Activated T-cell treated with anti-CD3 and anti-CD28 coated beads, Interleukin-2, amount 50 U/mL, for 72 hours (primary cell): ENCODE data around the gene UBASH3A. TPM values are rescaled to one million over a fixed set of nuclear protein-coding genes. Genes with fewer than 3 reads are reported as not detected.

Experiments used
- ATAC-seq, 2 donors: fragments of 150-1000 bp; cut with Tn5 transposase; replicated peaks in 1 of 2; 2 replicates each; pipeline ENCODE4 v1.10.0; 2021; ENCODE audit warnings: moderate library complexity in 2 of 2, mild to moderate bottlenecking in 1 of 2
- DNase-seq, 2 donors: peaks; one replicate each; pipeline ENCODE4 v3.0.0; 2021 to 2022; ENCODE audit warnings: mixed read lengths in 1 of 2
- H3K27ac Mint-ChIP-seq: one replicate; pipeline ENCODE4 v1.8.0; 2022; ENCODE audit warnings: mild to moderate bottlenecking, moderate library complexity, mixed read lengths
- H3K27me3 Mint-ChIP-seq: one replicate; pipeline ENCODE4 v1.8.0; 2022; ENCODE audit warnings: low read depth, mixed read lengths
- H3K36me3 Mint-ChIP-seq, 2 donors: one replicate each; pipeline ENCODE4 v1.8.0; 2022; ENCODE audit warnings: mixed read lengths in 2 of 2, mild to moderate bottlenecking in 1 of 2; ENCODE audit not compliant: insufficient read depth in 2 of 2
- H3K4me1 Mint-ChIP-seq: one replicate; pipeline ENCODE4 v1.8.0; 2022; ENCODE audit warnings: low read depth, mixed read lengths
- H3K4me3 Mint-ChIP-seq, 2 donors: one replicate each; pipeline ENCODE4 v1.8.0; 2022; ENCODE audit warnings: mild to moderate bottlenecking in 2 of 2, mixed read lengths in 2 of 2, moderate library complexity in 2 of 2
- H3K9me3 Mint-ChIP-seq, 2 donors: one replicate each; pipeline ENCODE4 v1.8.0; 2022; ENCODE audit warnings: mixed read lengths in 2 of 2
- total RNA-seq, 2 donors: library from RNA; stranded (reverse); gene quantifications; one replicate each; pipeline ENCODE4 v1.2.3, GENCODE V29; 2022

Gene UBASH3A
- total RNA-seq, 2 donors from 2014 or later = 54.5 to 57.4 TPM

GRCh38 chr21:42476388-42477331, 73.0 kb downstream of the UBASH3A start:
- Mint-ChIP-seq H3K27me3 (no peaks in the 10 kb centered on the region), H3K4me1 (peaks cover 7% of the 10 kb centered on the region), H3K9me3 (no peaks in the 10 kb centered on the region), H3K27ac (no peak overlapping the region), H3K4me3 (no peak overlapping the region), H3K36me3 (no peaks in the 10 kb centered on the region)
- DNase-seq (no peak), ATAC-seq (no peak)

GRCh38 chr21:42478504-42478903, 74.8 kb downstream of the UBASH3A start:
- Mint-ChIP-seq H3K4me1 (peaks cover 7% of the 10 kb centered on the region), H3K27me3 (no peaks in the 10 kb centered on the region), H3K9me3 (no peaks in the 10 kb centered on the region), H3K27ac (no peak overlapping the region), H3K4me3 (no peak overlapping the region), H3K36me3 (no peaks in the 10 kb centered on the region)
- ATAC-seq = no peak
- DNase-seq = no peak

- ATAC-seq (no peak), DNase-seq (no peak)
- H3K27ac Mint-ChIP-seq = no peak overlapping the region
- no peaks in the 10 kb centered on the region for H3K36me3 Mint-ChIP-seq
- no peaks in the 10 kb centered on the region for H3K27me3 Mint-ChIP-seq
- H3K4me3 Mint-ChIP-seq = no peak overlapping the region
- no peaks in the 10 kb centered on the region for H3K9me3 Mint-ChIP-seq
- H3K4me1 Mint-ChIP-seq = peaks cover under 1% of the 10 kb centered on the region
Measured at GRCh38 chr21:42479582-42479981, 75.9 kb downstream of the UBASH3A start.

GRCh38 chr21:42480736-42481135, 77.0 kb downstream of the UBASH3A start:
- H3K9me3 Mint-ChIP-seq = no peaks in the 10 kb centered on the region
- no peak for DNase-seq
- H3K4me3 Mint-ChIP-seq = no peak overlapping the region
- ATAC-seq = no peak
- no peak overlapping the region for H3K27ac Mint-ChIP-seq
- H3K27me3 Mint-ChIP-seq = peaks cover 2% of the 10 kb centered on the region
- no peaks in the 10 kb centered on the region for H3K4me1 Mint-ChIP-seq
- H3K36me3 Mint-ChIP-seq = no peaks in the 10 kb centered on the region

- Mint-ChIP-seq H3K27ac (no peak overlapping the region), H3K36me3 (no peaks in the 10 kb centered on the region), H3K27me3 (peaks cover 6% of the 10 kb centered on the region), H3K4me1 (no peaks in the 10 kb centered on the region), H3K9me3 (no peaks in the 10 kb centered on the region), H3K4me3 (no peak overlapping the region)
- ATAC-seq (no peak), DNase-seq (no peak)
Measured at GRCh38 chr21:42481169-42481568, 77.5 kb downstream of the UBASH3A start.

GRCh38 chr21:42484966-42485365, 81.3 kb downstream of the UBASH3A start:
- Mint-ChIP-seq H3K36me3 (peaks cover 3 to 4% of the 10 kb centered on the region in 2 donors), H3K4me1 (no peaks in the 10 kb centered on the region), H3K27ac (no peak overlapping the region), H3K9me3 (peaks cover 4% of the 10 kb centered on the region in 2 donors), H3K4me3 (no peak overlapping the region), H3K27me3 (peaks cover 11% of the 10 kb centered on the region)
- no peak for ATAC-seq
- DNase-seq = no peak

GRCh38 chr21:42486072-42486471, 82.4 kb downstream of the UBASH3A start:
- Mint-ChIP-seq H3K27me3 (peaks cover 11% of the 10 kb centered on the region), H3K4me3 (no peak overlapping the region), H3K27ac (no peak overlapping the region), H3K36me3 (peaks cover 3 to 4% of the 10 kb centered on the region in 2 donors), H3K4me1 (no peaks in the 10 kb centered on the region), H3K9me3 (peaks cover 4% of the 10 kb centered on the region in 2 donors)
- no peak for ATAC-seq
- no peak for DNase-seq

- H3K27ac Mint-ChIP-seq = no peak overlapping the region
- no peak for ATAC-seq
- no peak for DNase-seq
- no peaks in the 10 kb centered on the region for H3K4me1 Mint-ChIP-seq
- peaks cover 4% of the 10 kb centered on the region in 2 donors for H3K9me3 Mint-ChIP-seq
- H3K36me3 Mint-ChIP-seq = peaks cover 3 to 4% of the 10 kb centered on the region in 2 donors
- peaks cover 11% of the 10 kb centered on the region for H3K27me3 Mint-ChIP-seq
- H3K4me3 Mint-ChIP-seq = no peak overlapping the region
Measured at GRCh38 chr21:42486531-42486930, 82.8 kb downstream of the UBASH3A start.

- Mint-ChIP-seq H3K4me3 (no peak overlapping the region), H3K27me3 (peaks cover 11% of the 10 kb centered on the region), H3K9me3 (peaks cover 4% of the 10 kb centered on the region in 2 donors), H3K27ac (no peak overlapping the region), H3K4me1 (no peaks in the 10 kb centered on the region), H3K36me3 (peaks cover 3 to 4% of the 10 kb centered on the region in 2 donors)
- no peak for DNase-seq
- no peak for ATAC-seq
Measured at GRCh38 chr21:42489006-42489563, 85.4 kb downstream of the UBASH3A start.

GRCh38 chr21:42489991-42490390, 86.3 kb downstream of the UBASH3A start:
- Mint-ChIP-seq H3K27ac (no peak overlapping the region), H3K27me3 (peaks cover 11% of the 10 kb centered on the region), H3K36me3 (peaks cover 3 to 4% of the 10 kb centered on the region in 2 donors), H3K4me1 (no peaks in the 10 kb centered on the region), H3K9me3 (peaks cover 4% of the 10 kb centered on the region in 2 donors), H3K4me3 (no peak overlapping the region)
- ATAC-seq (no peak), DNase-seq (no peak)

- Mint-ChIP-seq H3K9me3 (peaks cover 4% of the 10 kb centered on the region in 2 donors), H3K4me1 (peaks cover 5% of the 10 kb centered on the region), H3K27me3 (peaks cover 8% of the 10 kb centered on the region), H3K36me3 (peaks cover 3 to 4% of the 10 kb centered on the region in 2 donors), H3K27ac (no peak overlapping the region), H3K4me3 (no peak overlapping the region)
- no peak for ATAC-seq
- no peak for DNase-seq
Measured at GRCh38 chr21:42490720-42491119, 87.0 kb downstream of the UBASH3A start.

GRCh38 chr21:42491328-42491727, 87.6 kb downstream of the UBASH3A start:
- DNase-seq (no peak), ATAC-seq (no peak)
- Mint-ChIP-seq H3K27ac (no peak overlapping the region), H3K36me3 (peaks cover 3 to 4% of the 10 kb centered on the region in 2 donors), H3K4me3 (no peak overlapping the region), H3K27me3 (peaks cover 5% of the 10 kb centered on the region), H3K9me3 (peaks cover 4% of the 10 kb centered on the region in 2 donors), H3K4me1 (peaks cover 10% of the 10 kb centered on the region)

- DNase-seq = no peak
- Mint-ChIP-seq H3K27ac (no peak overlapping the region), H3K27me3 (peaks cover under 1% of the 10 kb centered on the region), H3K36me3 (peaks cover 3 to 4% of the 10 kb centered on the region in 2 donors), H3K9me3 (peaks cover 4% of the 10 kb centered on the region in 2 donors), H3K4me1 (peaks cover 18% of the 10 kb centered on the region), H3K4me3 (no peak overlapping the region)
- ATAC-seq = no peak
Measured at GRCh38 chr21:42492201-42492600, 88.5 kb downstream of the UBASH3A start.
